K562 (cell line): Measurements from ENCODE around the gene ZNF528. TPM values are rescaled to one million over a fixed set of nuclear protein-coding genes. Genes with fewer than 3 reads are reported as not detected.

Experiments
- ATAC-seq: fragments of 200-7000 bp; cut with Tn5 transposase; 3 replicates; pipeline ENCODE4 v1.9.1; 2020; ENCODE audit warnings: moderate library complexity
- BruUV-seq: library from RNA; stranded (reverse); fragments of 400-500 nt; replicated peaks from 2 replicates; lab custom pipeline; 2021; lab: Mats Ljungman, UMichigan
- CTCF ChIA-PET: fragments of 300-600 bp; formaldehyde crosslinking; extraction: SDS; loops from one replicate; lab custom pipeline; 2021; ENCODE audit warnings: low intra/inter-chr PET ratio; lab: Yijun Ruan, JAX
- POLR2A ChIA-PET: fragments of 300-600, 350-650 bp; sonication (Branson Sonifier 250); formaldehyde crosslinking; extraction: SDS; loops from one replicate; lab custom pipeline; 2021; ENCODE audit warnings: antibody characterized with exemption, inconsistent platforms; lab: Yijun Ruan, JAX
- DNase-seq, 4 experiments: peaks; one replicate each; pipeline versions ENCODE4 v3.0.0 to v3.0.0-alpha.2; 2011 to 2018; ENCODE audit warnings: low spot score in 3 of 4, mixed read lengths in 3 of 4; ENCODE audit errors: extremely low read depth in 1 of 4
- FAIRE-seq: peaks from 2 replicates; lab custom pipeline; 2011; peaks lifted over from hg19 to GRCh38; lab: Jason Lieb, UNC
- H2AFZ ChIP-seq: 2 replicates; pipeline ENCODE4 v1.6.0; 2011; ENCODE audit warnings: low read depth, low read length, control low read depth, inconsistent platforms
- H3K27ac ChIP-seq: fragments of 200-600 bp; 3 replicates; pipeline ENCODE4 v1.8.0; 2011; ENCODE audit warnings: low read depth, mild to moderate bottlenecking, control low read depth, inconsistent platforms, low read length, moderate library complexity, mixed read lengths; ENCODE audit errors: extremely low read depth
- H3K27me3 ChIP-seq, 2 experiments: fragments of 300-600 bp in 1 of 2; 2 replicates in 1 of 2; 3 replicates in 1 of 2; pipeline versions ENCODE4 v1.6.0 to v1.8.0; 2011; ENCODE audit warnings: inconsistent platforms in 2 of 2, low read length in 2 of 2, mild to moderate bottlenecking in 1 of 2, mixed read lengths in 1 of 2, moderate library complexity in 1 of 2; ENCODE audit not compliant: control insufficient read depth in 2 of 2, insufficient read depth in 2 of 2
- H3K36me3 ChIP-seq: fragments of 300-600 bp; 3 replicates; pipeline ENCODE4 v1.8.0; 2011; ENCODE audit warnings: mild to moderate bottlenecking, low read length, inconsistent platforms; ENCODE audit not compliant: control insufficient read depth, insufficient read depth
- H3K4me1 ChIP-seq, 2 experiments: fragments of 200-600 bp in 1 of 2; replicated peaks in 1 of 2; 2 replicates in 1 of 2; 3 replicates in 1 of 2; pipeline versions ENCODE4 v1.5.1 to v1.8.0; 2011; ENCODE audit warnings: inconsistent platforms in 2 of 2, low read length in 2 of 2, mild to moderate bottlenecking in 1 of 2, mixed read lengths in 1 of 2, moderate library complexity in 1 of 2; ENCODE audit not compliant: control insufficient read depth in 2 of 2, insufficient read depth in 2 of 2
- H3K4me2 ChIP-seq: 2 replicates; pipeline ENCODE4 v1.6.1; 2011; ENCODE audit warnings: low read length, control low read depth, inconsistent platforms, mixed read lengths; ENCODE audit not compliant: insufficient read depth
- H3K4me3 ChIP-seq: fragments of 200-600 bp; sonication (generic), shearing (Covaris generic); 2 replicates; pipeline ENCODE4 v1.5.1; 2016; ENCODE audit warnings: control low read depth, inconsistent platforms
- H3K79me2 ChIP-seq: fragments of 200-600 bp; 3 replicates; pipeline ENCODE4 v1.8.0; 2011; ENCODE audit warnings: low read length, inconsistent platforms; ENCODE audit not compliant: control insufficient read depth, insufficient read depth
- H3K9ac ChIP-seq, 2 experiments: 2 replicates each; pipeline versions ENCODE4 v1.6.0 to v1.6.1; 2011; ENCODE audit warnings: low read depth in 2 of 2, low read length in 2 of 2, control low read depth in 1 of 2, inconsistent platforms in 1 of 2, mild to moderate bottlenecking in 1 of 2, mixed read lengths in 1 of 2; ENCODE audit not compliant: insufficient read depth in 1 of 2
- H3K9me1 ChIP-seq: one replicate; pipeline ENCODE4 v1.6.0; 2011; ENCODE audit warnings: inconsistent platforms, mild to moderate bottlenecking, low read length, moderate library complexity; ENCODE audit not compliant: control insufficient read depth, insufficient read depth
- H3K9me3 ChIP-seq: replicated peaks from 2 replicates; pipeline ENCODE4 v1.5.1; 2011; ENCODE audit warnings: low read depth, low read length, inconsistent platforms; ENCODE audit not compliant: control insufficient read depth, insufficient read depth
- H4K20me1 ChIP-seq: replicated peaks from 2 replicates; pipeline ENCODE4 v1.6.1; 2011; ENCODE audit warnings: low read length, inconsistent platforms, mixed read lengths; ENCODE audit not compliant: control insufficient read depth, insufficient read depth
- BRD9 ChIP-seq: fragments of 450-650 bp; IDR thresholded peaks from 2 replicates; pipeline ENCODE4 v1.6.1; 2018; ENCODE audit warnings: low read depth; ENCODE audit not compliant: partially characterized antibody
- CEBPG ChIP-seq, 3 experiments: fragments of 200-800 bp in 1 of 3; sonication (Bioruptor generic) in 1 of 3; sonication (generic) in 1 of 3; formaldehyde crosslinking in 1 of 3; IDR thresholded peaks in 2 of 3; conservative IDR thresholded peaks in 1 of 3; 2 replicates each; pipeline versions ENCODE4 v1.6.1 to v1.8.0; 2016 to 2022; ENCODE audit warnings: missing compliant biosample characterization in 2 of 3, missing genetic modification characterization in 2 of 3, mild to moderate bottlenecking in 1 of 3, missing genetic modification reagents in 1 of 3
- CREM ChIP-seq: IDR thresholded peaks from 2 replicates; pipeline ENCODE4 v1.6.1; 2014; ENCODE audit warnings: antibody characterized with exemption, low read depth
- CXXC5 ChIP-seq: fragments of 250-450 bp; sonication (Bioruptor Pico); IDR thresholded peaks from 2 replicates; pipeline ENCODE4 v1.8.0; 2022; ENCODE audit warnings: inconsistent platforms, mild to moderate bottlenecking, moderate library complexity
- HDAC1 ChIP-seq, 2 experiments: fragments of 450-650 bp; IDR thresholded peaks; 2 replicates each; pipeline ENCODE4 v1.6.1; 2016 to 2017; ENCODE audit warnings: inconsistent platforms in 1 of 2, mild to moderate bottlenecking in 1 of 2, moderate library complexity in 1 of 2
- NCOA4 ChIP-seq: fragments of 450-650 bp; IDR thresholded peaks from 2 replicates; pipeline ENCODE4 v1.6.1; 2018; ENCODE audit warnings: mild to moderate bottlenecking; ENCODE audit not compliant: partially characterized antibody
- NCOA6 ChIP-seq: fragments of 450-650 bp; IDR thresholded peaks from 2 replicates; pipeline ENCODE4 v1.6.1; 2017; ENCODE audit warnings: mild to moderate bottlenecking
- PHB2 ChIP-seq: fragments of 450-650 bp; IDR thresholded peaks from 2 replicates; pipeline ENCODE4 v1.6.1; 2017; ENCODE audit warnings: low read depth
- PRMT5 ChIP-seq: sonication (generic); formaldehyde crosslinking; IDR thresholded peaks from 2 replicates; pipeline ENCODE4 v1.5.0; 2020; ENCODE audit warnings: missing genetic modification reagents
- ZNF212 ChIP-seq: fragments of 450-650 bp; formaldehyde crosslinking; IDR thresholded peaks from 2 replicates; pipeline ENCODE4 v1.4.0; 2020; ENCODE audit warnings: mild to moderate bottlenecking
- ZNF224 ChIP-seq: sonication (generic); formaldehyde crosslinking; IDR thresholded peaks from 2 replicates; pipeline ENCODE4 v1.8.0; 2022; ENCODE audit warnings: mild to moderate bottlenecking, missing genetic modification reagents
- ZNF239 ChIP-seq: fragments of 250-450 bp; sonication (Bioruptor Pico); IDR thresholded peaks from 2 replicates; pipeline ENCODE4 v1.4.0; 2020; ENCODE audit warnings: mild to moderate bottlenecking
- WGBS: fragments of 100-300 bp; shearing (Covaris generic); methylation state at CpG from one replicate; pipeline ENCODE4 v1.1.6; 2016; ENCODE audit warnings: low coverage, mixed read lengths; ENCODE audit not compliant: insufficient coverage; ENCODE audit errors: missing lambda C conversion rate; 5-methylcytosine and 5-hydroxymethylcytosine counted together
- in situ Hi-C: fragments of 300-500 bp; cut with MboI; formaldehyde crosslinking; loops from 4 replicates; pipeline ENCODE4 v1.15.0; 2018; ENCODE audit warnings: inconsistent platforms, mixed read lengths
- intact Hi-C: fragments of 100-400 bp; cut with micrococcal nuclease; formaldehyde crosslinking; loops from 2 replicates; pipeline ENCODE4 v1.14.2; 2022
- polyA plus RNA-seq, 8 experiments: library from polyadenylated mRNA; depleted of rRNA in 4 of 8; stranded (reverse) in 5 of 8; unstranded in 3 of 8; fragments of >200 nt; fragmentation: Nextera tagmentation in 2 of 8; fragmentation: Illumina TruSeq in 1 of 8; extraction: Ambion mirVana in 2 of 8; extraction: Trizol in 1 of 8; gene quantifications; 2 replicates each; pipeline versions ENCODE4 v1.2.1 to v1.2.3, GENCODE V29; 2011 to 2014; ENCODE audit warnings: inconsistent platforms in 1 of 8, missing spikeins in 1 of 8
- total RNA-seq, 7 experiments: library from RNA; depleted of rRNA in 6 of 7; stranded (reverse); fragments of >200 nt in 6 of 7; fragmentation: Illumina TruSeq in 2 of 7; extraction: Trizol in 2 of 7; gene quantifications; 2 replicates each; pipeline versions ENCODE4 v1.2.1 to v1.2.3, GENCODE V29; 2011 to 2021; ENCODE audit warnings: low replicate concordance in 1 of 7

Gene ZNF528
- total and polyA plus RNA-seq, 9 of the 15 experiments (the other 6 are each of a cell fraction or from before 2014, with no cell fraction given): 1.2 to 3.9 (median 2.4) TPM

DNA sequence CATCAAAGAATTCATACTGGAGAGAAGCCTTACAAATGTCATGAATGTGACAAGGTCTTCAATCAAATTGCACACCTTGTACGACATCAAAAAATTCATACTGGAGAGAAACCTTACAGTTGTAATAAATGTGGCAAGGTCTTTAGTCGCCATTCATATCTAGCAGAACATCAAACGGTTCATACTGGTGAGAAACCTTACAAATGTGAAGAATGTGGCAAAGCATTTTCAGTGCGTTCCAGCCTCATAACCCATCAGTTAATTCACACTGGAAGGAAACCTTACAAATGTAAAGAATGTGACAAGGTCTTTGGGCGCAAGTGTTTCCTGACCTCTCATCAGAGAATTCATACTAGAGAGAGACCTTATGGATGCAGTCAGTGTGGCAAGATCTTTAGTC is 18.1 kb downstream of the ZNF528 start:
- no peaks in the 10 kb centered on the region for H3K4me1 ChIP-seq
- no peaks in the 10 kb centered on the region for H3K79me2 ChIP-seq
- in situ Hi-C loops: no loop called here
- no peak overlapping the region for H2AFZ ChIP-seq
- intact Hi-C loops: no loop called here
- no peak overlapping the region for H3K27ac ChIP-seq
- no peak for DNase-seq
- no peak overlapping the region for H3K4me2 ChIP-seq
- no peak for FAIRE-seq
- POLR2A ChIA-PET: no interaction called here
- ATAC-seq: no peak
- TF ChIP-seq CEBPG (CRISPR knock-in tag; IDR thresholded peaks at IDR 0.05) (no peak), CEBPG (tag; conservative IDR thresholded peaks at IDR 0.05 in 1 of 2, IDR thresholded peaks at IDR 0.05 in 1 of 2) (no peak), NCOA6 (no peak), BRD9 (no peak), PRMT5 (CRISPR knock-in tag) (no peak), ZNF224 (CRISPR knock-in tag) (no peak), ZNF212 (no peak), HDAC1 (IDR thresholded peaks at IDR 0.05) (no peak), ZNF239 (CRISPR knock-in tag) (no peak), CREM (no peak), PHB2 (no peak), CXXC5 (CRISPR knock-in tag) (no peak), NCOA4 (no peak)
- CTCF ChIA-PET: no interaction called here
- no peak overlapping the region for H3K4me3 ChIP-seq
- no TSS peak for BruUV-seq
- H3K36me3 ChIP-seq: no peaks in the 10 kb centered on the region
- H3K9me1 ChIP-seq: no peaks in the 10 kb centered on the region
- no peak overlapping the region for H3K9ac ChIP-seq
- WGBS: 2% methylated on average over 5 of the region's 5 CpGs
- no peaks in the 10 kb centered on the region for H3K27me3 ChIP-seq
- H3K9me3 ChIP-seq: no peaks in the 10 kb centered on the region; the same call in 1 of the 2 replicates
- H4K20me1 ChIP-seq: no peaks in the 10 kb centered on the region
